GM12872 (cell line): ENCODE measurements around the gene GTPBP4.

Experiments used
- TF ChIP-seq, protein P1 (sequence below): IDR thresholded peaks from 3 replicates; pipeline ENCODE4 v1.5.1; 2011; ENCODE audit warnings: low read depth, mild to moderate bottlenecking, low read length, moderate library complexity; ENCODE audit not compliant: insufficient read depth

The GTPBP4 gene

DNA sequence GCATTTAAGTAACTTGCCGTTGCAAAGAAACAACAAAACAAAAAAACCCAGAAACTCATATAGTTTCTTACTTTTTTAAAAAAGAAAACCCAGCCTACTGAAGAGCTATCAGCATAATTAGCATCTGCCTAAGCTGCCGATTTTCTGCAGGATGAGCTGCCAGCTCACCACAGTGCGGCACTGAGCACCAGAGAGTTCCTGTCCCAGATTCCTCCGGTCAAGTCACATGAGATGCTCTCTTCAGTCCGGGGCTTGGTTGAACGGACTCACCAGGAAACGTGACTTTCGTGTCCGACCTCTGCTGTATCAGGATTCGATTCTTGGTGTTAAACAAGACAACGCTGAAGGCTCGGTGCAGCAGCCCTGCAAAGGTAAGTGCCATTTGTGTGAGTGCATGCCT lies 34.2 kb downstream of the GTPBP4 start:
- TF ChIP-seq, protein P1, sequence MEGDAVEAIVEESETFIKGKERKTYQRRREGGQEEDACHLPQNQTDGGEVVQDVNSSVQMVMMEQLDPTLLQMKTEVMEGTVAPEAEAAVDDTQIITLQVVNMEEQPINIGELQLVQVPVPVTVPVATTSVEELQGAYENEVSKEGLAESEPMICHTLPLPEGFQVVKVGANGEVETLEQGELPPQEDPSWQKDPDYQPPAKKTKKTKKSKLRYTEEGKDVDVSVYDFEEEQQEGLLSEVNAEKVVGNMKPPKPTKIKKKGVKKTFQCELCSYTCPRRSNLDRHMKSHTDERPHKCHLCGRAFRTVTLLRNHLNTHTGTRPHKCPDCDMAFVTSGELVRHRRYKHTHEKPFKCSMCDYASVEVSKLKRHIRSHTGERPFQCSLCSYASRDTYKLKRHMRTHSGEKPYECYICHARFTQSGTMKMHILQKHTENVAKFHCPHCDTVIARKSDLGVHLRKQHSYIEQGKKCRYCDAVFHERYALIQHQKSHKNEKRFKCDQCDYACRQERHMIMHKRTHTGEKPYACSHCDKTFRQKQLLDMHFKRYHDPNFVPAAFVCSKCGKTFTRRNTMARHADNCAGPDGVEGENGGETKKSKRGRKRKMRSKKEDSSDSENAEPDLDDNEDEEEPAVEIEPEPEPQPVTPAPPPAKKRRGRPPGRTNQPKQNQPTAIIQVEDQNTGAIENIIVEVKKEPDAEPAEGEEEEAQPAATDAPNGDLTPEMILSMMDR, result no peak

DNA sequence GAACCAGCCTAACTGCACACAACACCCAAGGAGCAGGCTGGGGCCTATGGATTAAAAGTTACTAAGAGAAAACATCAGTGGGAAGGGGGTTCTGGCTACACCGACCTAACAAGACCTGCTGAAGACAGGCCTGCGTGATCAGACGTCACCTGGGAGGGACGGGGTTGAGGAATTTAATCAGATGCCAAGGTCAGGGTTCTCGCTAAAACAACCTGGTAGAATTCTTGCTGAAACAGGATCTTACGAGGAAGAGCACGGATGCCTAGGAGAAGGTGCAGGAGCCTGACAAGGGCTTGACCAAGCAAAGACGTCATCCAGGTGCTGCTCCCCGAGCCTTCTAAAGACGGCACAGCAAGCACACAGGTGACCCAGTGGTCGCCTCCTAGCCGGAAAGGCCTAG lies 35.9 kb downstream of the GTPBP4 start:
- TF ChIP-seq, protein P1, result no peak

DNA sequence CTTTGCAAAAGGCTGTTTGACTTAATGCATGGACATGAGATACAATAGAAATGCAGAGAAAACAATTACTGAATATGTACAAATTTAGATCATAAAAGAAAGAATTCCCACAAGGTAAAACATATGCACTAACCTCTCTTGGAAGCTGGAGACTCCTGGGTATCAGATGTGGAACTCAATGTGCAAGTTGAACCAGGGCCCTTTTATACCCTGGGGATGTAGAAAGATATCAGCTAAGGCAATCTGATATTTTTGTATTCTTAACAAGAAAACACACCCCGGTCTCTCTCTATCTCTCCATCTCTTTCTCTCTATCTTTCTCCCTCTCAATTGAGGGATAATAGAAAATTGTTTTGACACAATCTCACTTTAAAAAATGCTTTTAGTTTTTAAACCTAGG lies 37.4 kb downstream of the GTPBP4 start, which contains the start of gene IDI2:
IDI2 (minus strand) TSS at position 177 of the 400 bp plus-strand sequence. CDS start 1,136 bp downstream, outside the sequence.
- TF ChIP-seq, protein P1, result no peak

DNA sequence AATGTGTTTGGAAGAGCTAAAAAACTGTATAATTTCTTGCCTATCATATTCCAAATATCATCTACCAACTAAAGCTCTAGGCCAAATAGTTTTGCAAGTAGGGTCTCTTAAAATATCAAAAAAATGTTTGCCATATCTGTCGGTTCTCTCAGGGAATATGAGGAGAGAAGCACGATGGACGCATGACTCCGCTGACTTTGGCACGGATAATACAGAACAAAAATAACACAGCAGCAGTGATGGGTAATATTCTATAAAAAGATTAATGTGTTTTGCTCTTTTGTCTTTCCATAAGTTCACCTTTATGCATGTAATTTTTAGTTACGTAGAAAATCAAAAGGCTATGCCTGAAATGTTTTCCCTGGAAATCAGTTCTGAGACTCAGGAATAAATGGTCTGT lies 38.3 kb downstream of the GTPBP4 start:
- TF ChIP-seq, protein P1, result no peak

DNA sequence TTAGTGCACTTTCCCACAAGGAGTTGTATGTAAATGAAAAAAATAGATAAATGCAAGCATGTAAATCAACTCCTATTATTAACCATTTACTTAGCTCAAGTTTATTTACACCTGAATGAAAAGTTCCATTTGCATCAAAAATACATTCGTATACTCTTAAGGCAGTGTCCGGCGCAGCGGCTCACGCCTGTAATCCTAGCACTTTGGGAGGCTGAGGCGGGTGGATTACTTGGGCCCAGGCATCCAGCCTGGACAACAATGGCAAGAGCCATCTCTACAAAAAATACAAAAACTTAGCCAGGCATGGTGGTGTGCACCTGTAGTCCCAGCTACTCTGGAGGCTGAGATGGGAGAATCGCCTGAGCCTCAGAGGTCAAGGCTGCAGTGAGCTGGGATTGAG lies 41.6 kb downstream of the GTPBP4 start:
- TF ChIP-seq, protein P1, result no peak

DNA sequence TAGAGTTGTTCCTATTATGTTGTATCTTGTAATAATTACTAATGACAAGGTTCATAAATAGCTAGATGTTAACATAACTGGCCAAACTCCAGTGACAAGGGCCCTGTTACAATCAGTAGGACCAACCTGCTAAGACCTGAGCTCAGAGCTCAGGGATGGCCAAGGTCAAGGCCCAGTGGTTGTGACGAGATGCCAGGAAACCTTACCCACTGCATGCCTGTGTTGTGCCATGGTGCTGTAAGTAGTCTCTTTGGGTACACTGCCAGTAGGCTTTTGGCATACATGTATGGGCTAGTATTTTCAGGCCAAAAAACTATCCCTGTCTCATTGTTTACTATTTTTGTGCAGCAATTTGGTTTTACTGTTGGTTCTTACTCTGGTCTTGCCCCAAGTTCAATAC lies 45.4 kb downstream of the GTPBP4 start:
- TF ChIP-seq, protein P1, result no peak

DNA sequence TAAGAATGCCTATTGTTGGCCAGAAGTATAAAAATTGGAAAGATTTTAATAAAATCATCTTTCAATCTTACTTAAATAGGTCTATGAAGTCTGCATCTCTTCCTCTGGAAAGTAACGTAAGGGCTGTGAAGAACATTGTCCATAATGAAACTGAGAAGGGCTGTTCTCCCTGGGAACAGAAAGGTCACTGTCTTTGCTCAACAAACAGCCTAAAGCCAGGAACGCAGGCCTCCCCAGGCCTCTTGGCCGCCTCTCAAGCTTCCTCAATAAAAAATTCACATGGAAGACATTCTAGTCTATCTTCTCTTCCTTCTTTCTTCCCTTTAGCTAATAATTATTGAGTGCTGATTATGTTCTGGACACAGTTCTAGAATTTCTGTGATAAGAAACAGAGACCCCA lies 46.5 kb downstream of the GTPBP4 start:
- TF ChIP-seq, protein P1, result no peak

DNA sequence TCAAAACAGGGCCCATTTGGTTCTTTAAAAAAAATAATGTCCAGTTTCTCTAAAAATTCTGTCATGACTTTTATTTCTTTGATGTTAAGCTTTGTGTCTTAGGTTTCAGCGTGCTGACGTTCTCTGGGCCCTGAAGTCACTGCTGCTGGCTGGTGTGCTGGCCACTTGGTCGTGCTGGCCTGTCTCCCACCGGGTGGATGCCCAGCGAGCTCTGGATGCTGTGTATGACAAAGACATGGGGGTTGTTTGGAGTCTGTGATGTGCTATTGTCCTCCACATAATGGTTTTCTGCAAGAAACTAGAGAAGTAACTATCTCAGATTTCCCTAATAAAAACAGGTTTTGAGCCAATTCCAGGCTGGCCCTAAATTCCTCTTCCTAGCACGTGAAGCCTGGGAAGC lies 47.0 kb downstream of the GTPBP4 start:
- TF ChIP-seq, protein P1, result no peak
